Midbrain (tissue), 1 donor: ENCODE measurements around the gene ARL5C.

Experiments used
- DNase-seq: peaks from one replicate; lab custom pipeline; 2025; lab: John Stamatoyannopoulos, UW

The ARL5C gene

DNA sequence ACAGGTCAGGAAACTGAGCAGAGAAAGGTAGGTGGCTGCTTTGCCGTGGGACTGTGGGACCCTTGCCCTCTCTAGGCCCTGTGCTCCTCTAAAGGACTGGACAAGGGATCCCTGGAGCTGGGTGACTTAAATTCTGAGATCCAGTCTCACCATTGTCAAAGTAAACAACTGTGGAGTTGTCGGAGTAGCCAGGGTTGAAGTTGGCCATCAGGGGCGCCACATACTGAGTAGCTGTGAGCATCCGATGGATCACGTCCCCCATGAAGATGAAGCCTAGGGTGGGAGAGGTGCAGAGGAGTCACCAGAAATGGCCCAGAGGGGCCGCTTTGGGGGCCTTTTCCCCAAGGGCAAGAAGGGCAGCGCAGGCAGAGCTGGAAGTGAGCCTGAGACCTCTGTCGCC, 58.0 kb downstream of the ARL5C start:
- DNase-seq = no peak

DNA sequence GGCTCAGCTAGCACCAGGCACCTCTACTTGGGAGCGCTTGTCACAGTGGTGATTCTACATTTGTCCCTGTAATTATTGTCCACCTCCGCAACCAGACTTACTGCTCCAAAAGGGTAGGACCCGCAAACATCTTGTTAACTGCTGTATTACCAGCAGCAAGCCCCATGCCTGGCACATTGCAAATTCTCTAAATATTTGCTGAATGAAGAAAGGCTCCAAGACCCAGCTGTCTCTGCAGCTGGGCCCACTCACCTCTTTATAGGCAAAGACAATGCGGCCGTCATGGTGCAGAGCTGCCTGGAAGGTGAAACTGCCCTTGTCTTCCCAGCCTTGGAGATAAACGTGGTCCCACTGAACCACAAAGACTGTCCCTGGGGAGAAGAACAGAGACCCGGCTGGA, 58.8 kb downstream of the ARL5C start:
- no peak for DNase-seq
